GM23248 (cell line): Measurements from ENCODE around the gene NUP153. TPM values are rescaled to one million over a fixed set of nuclear protein-coding genes. Genes with fewer than 3 reads are reported as not detected.
"Not testable (repeated sequence)": the region's sequence is repeated elsewhere in the genome, so short reads cannot be mapped to it uniquely, and the experiment has no call there.

Source experiments
- DNase-seq: peaks from one replicate; pipeline ENCODE4 v3.0.0-alpha.2; 2015
- H2AFZ ChIP-seq: fragments of 200-600 bp; sonication (generic); 2 replicates; pipeline ENCODE4 v1.6.1; 2016; ENCODE audit warnings: antibody characterized with exemption
- H3F3A ChIP-seq: fragments of 200-600 bp; sonication (generic); 2 replicates; pipeline ENCODE4 v1.6.1; 2016; ENCODE audit warnings: mild to moderate bottlenecking, antibody characterized with exemption, mixed run types; ENCODE audit not compliant: insufficient read depth
- H3K27ac ChIP-seq: fragments of 200-600 bp; sonication (generic); 2 replicates; pipeline ENCODE4 v1.5.1; 2016; ENCODE audit warnings: mild to moderate bottlenecking
- H3K27me3 ChIP-seq: fragments of 200-600 bp; sonication (generic); replicated peaks from 2 replicates; pipeline ENCODE4 v1.6.1; 2016; ENCODE audit warnings: mild to moderate bottlenecking; ENCODE audit not compliant: insufficient read depth
- H3K36me3 ChIP-seq: fragments of 200-600 bp; sonication (generic); 2 replicates; pipeline ENCODE4 v1.6.1; 2016; ENCODE audit warnings: low read depth, mild to moderate bottlenecking
- H3K4me1 ChIP-seq: fragments of 200-600 bp; sonication (generic); 2 replicates; pipeline ENCODE4 v1.6.1; 2016; ENCODE audit warnings: mild to moderate bottlenecking; ENCODE audit not compliant: insufficient read depth
- H3K4me2 ChIP-seq: fragments of 200-600 bp; sonication (generic); one replicate; pipeline ENCODE4 v1.6.1; 2016; ENCODE audit warnings: mild to moderate bottlenecking; ENCODE audit not compliant: unreplicated experiment
- H3K4me3 ChIP-seq: fragments of 200-600 bp; sonication (generic); 2 replicates; pipeline ENCODE4 v1.5.1; 2016; ENCODE audit warnings: mild to moderate bottlenecking
- H3K79me2 ChIP-seq: fragments of 200-600 bp; sonication (generic); 2 replicates; pipeline ENCODE4 v1.6.1; 2016; ENCODE audit warnings: mild to moderate bottlenecking; ENCODE audit not compliant: insufficient read depth
- H3K9ac ChIP-seq: fragments of 200-600 bp; sonication (generic); 2 replicates; pipeline ENCODE4 v1.6.1; 2016; ENCODE audit warnings: mild to moderate bottlenecking
- H3K9me2 ChIP-seq: fragments of 200-600 bp; sonication (generic); 2 replicates; pipeline ENCODE4 v1.6.1; 2016; ENCODE audit warnings: mixed run types, mild to moderate bottlenecking, moderate library complexity; ENCODE audit not compliant: insufficient read depth
- H3K9me3 ChIP-seq: fragments of 200-600 bp; sonication (generic); one replicate; pipeline ENCODE4 v1.6.1; 2017; ENCODE audit warnings: low read depth
- H4K20me1 ChIP-seq: fragments of 200-600 bp; sonication (generic); 2 replicates; pipeline ENCODE4 v1.6.0; 2016; ENCODE audit not compliant: insufficient read depth
- EZH2 ChIP-seq: fragments of 200-600 bp; sonication (generic); IDR thresholded peaks from 2 replicates; pipeline ENCODE4 v1.6.1; 2018; ENCODE audit warnings: antibody characterized with exemption, mild to moderate bottlenecking; ENCODE audit not compliant: insufficient read depth, poor library complexity, severe bottlenecking
- EZH2phosphoT487 ChIP-seq: fragments of 200-600 bp; sonication (generic); IDR thresholded peaks from 2 replicates; pipeline ENCODE4 v1.6.1; 2018; ENCODE audit warnings: antibody characterized with exemption, moderate library complexity, mild to moderate bottlenecking, low read depth; ENCODE audit not compliant: insufficient read depth
- WGBS, 2 experiments: methylation state at CpG; one replicate each; pipeline ENCODE4 v1.1.6; 2015 to 2017; ENCODE audit warnings: low lambda C conversion rate in 2 of 2, low coverage in 1 of 2; ENCODE audit errors: missing lambda C conversion rate in 2 of 2; 5-methylcytosine and 5-hydroxymethylcytosine counted together
- in situ Hi-C: fragments of 300-500 bp; cut with MboI; formaldehyde crosslinking; loops from 2 replicates; pipeline ENCODE4 v1.15.0; 2020
- polyA plus RNA-seq: library from polyadenylated mRNA; unstranded; fragments of >200 nt; fragmentation: Nextera tagmentation; extraction: Ambion mirVana; gene quantifications from 2 replicates; pipeline ENCODE4 v1.2.1, GENCODE V29; 2016
- total RNA-seq: library from RNA; depleted of rRNA; stranded (reverse); fragments of >200 nt; shearing (Covaris generic); gene quantifications from 2 replicates; pipeline ENCODE4 v1.2.3, GENCODE V29; 2014

Gene NUP153
- total and polyA plus RNA-seq, 2 experiments from 2014 or later = 12.6 to 25.3 TPM

GRCh38 chr6:17744019-17744756 lies 37.5 kb upstream of the NUP153 start:
- H3K9me3 ChIP-seq = no peaks in the 10 kb centered on the region
- H3K4me1 ChIP-seq = no peaks in the 10 kb centered on the region
- H3K4me2 ChIP-seq = no peak overlapping the region
- H3K9ac ChIP-seq = no peak overlapping the region
- H3K9me2 ChIP-seq = no peaks in the 10 kb centered on the region
- no peak overlapping the region for H3K4me3 ChIP-seq
- H2AFZ ChIP-seq = no peak overlapping the region
- no peaks in the 10 kb centered on the region for H3K79me2 ChIP-seq
- H3K36me3 ChIP-seq = no peaks in the 10 kb centered on the region
- in situ Hi-C loops = no loop called here
- H3F3A ChIP-seq = no peaks in the 10 kb centered on the region
- no peak overlapping the region for H3K27ac ChIP-seq
- TF ChIP-seq EZH2 = no peak
- TF ChIP-seq EZH2phosphoT487 = no peak
- H3K27me3 ChIP-seq = no peaks in the 10 kb centered on the region
- no peak for DNase-seq
- WGBS, 2 experiments = 73 to 76% methylated on average over 11 of the region's 11 CpGs
- no peaks in the 10 kb centered on the region for H4K20me1 ChIP-seq

- WGBS, 2 experiments = 28 to 29% methylated on average over 8 of the region's 8 CpGs
- DNase-seq = no peak
- no peaks in the 10 kb centered on the region for H3K4me1 ChIP-seq
- H3F3A ChIP-seq = no peaks in the 10 kb centered on the region
- no peaks in the 10 kb centered on the region for H3K9me3 ChIP-seq
- TF ChIP-seq EZH2 (no peak), EZH2phosphoT487 (no peak)
- H3K27ac ChIP-seq = no peak overlapping the region
- no peak overlapping the region for H3K9ac ChIP-seq
- no peaks in the 10 kb centered on the region for H3K36me3 ChIP-seq
- in situ Hi-C loops = no loop called here
- no peak overlapping the region for H3K4me3 ChIP-seq
- H3K79me2 ChIP-seq = no peaks in the 10 kb centered on the region
- no peak overlapping the region for H3K4me2 ChIP-seq
- H4K20me1 ChIP-seq = no peaks in the 10 kb centered on the region
- no peaks in the 10 kb centered on the region for H3K9me2 ChIP-seq
- H2AFZ ChIP-seq = no peak overlapping the region
- no peaks in the 10 kb centered on the region for H3K27me3 ChIP-seq
Measured at GRCh38 chr6:17741507-17741906, 34.8 kb upstream of the NUP153 start.

GRCh38 chr6:17740559-17741220 lies 34.0 kb upstream of the NUP153 start:
- Histone ChIP-seq H3K9me3 (no peaks in the 10 kb centered on the region), H3K9me2 (no peaks in the 10 kb centered on the region), H2AFZ (no peak overlapping the region), H4K20me1 (no peaks in the 10 kb centered on the region), H3K79me2 (no peaks in the 10 kb centered on the region), H3K4me2 (no peak overlapping the region), H3K4me1 (no peaks in the 10 kb centered on the region), H3K27me3 (no peaks in the 10 kb centered on the region), H3F3A (no peaks in the 10 kb centered on the region), H3K27ac (no peak overlapping the region), H3K4me3 (no peak overlapping the region), H3K36me3 (no peaks in the 10 kb centered on the region), H3K9ac (no peak overlapping the region)
- peak; percentile 16 for DNase-seq
- WGBS, 2 experiments = 36 to 47% methylated on average over 5 of the region's 5 CpGs
- TF ChIP-seq EZH2 (no peak), EZH2phosphoT487 (no peak)
- in situ Hi-C loops = no loop called here

GRCh38 chr6:17737704-17738252 lies 31.1 kb upstream of the NUP153 start:
- no peaks in the 10 kb centered on the region for H3F3A ChIP-seq
- H3K4me1 ChIP-seq = no peaks in the 10 kb centered on the region
- no peaks in the 10 kb centered on the region for H3K9me2 ChIP-seq
- no peak overlapping the region for H3K27ac ChIP-seq
- H2AFZ ChIP-seq = no peak overlapping the region
- H3K27me3 ChIP-seq = no peaks in the 10 kb centered on the region
- H3K4me2 ChIP-seq = no peak overlapping the region
- no peaks in the 10 kb centered on the region for H3K9me3 ChIP-seq
- H4K20me1 ChIP-seq = no peaks in the 10 kb centered on the region
- H3K9ac ChIP-seq = no peak overlapping the region
- in situ Hi-C loops = no loop called here
- no peaks in the 10 kb centered on the region for H3K36me3 ChIP-seq
- DNase-seq = no peak
- H3K79me2 ChIP-seq = no peaks in the 10 kb centered on the region
- H3K4me3 ChIP-seq = no peak overlapping the region
- WGBS, 2 experiments = 41 to 54% methylated on average over 1 of the region's 1 CpG
- TF ChIP-seq EZH2phosphoT487 = no peak
- no peak for TF ChIP-seq EZH2

GRCh38 chr6:17735311-17735710 lies 28.6 kb upstream of the NUP153 start:
- H3K36me3 ChIP-seq, H3K27me3 ChIP-seq, H3K9me2 ChIP-seq, DNase-seq, in situ Hi-C loops, H3K9me3 ChIP-seq, H3K79me2 ChIP-seq, H3K4me3 ChIP-seq, H3K4me1 ChIP-seq, H3K27ac ChIP-seq, H3F3A ChIP-seq, H3K4me2 ChIP-seq, H2AFZ ChIP-seq, H4K20me1 ChIP-seq, H3K9ac ChIP-seq: not testable (repeated sequence)
- 79% methylated on average over 15 of the region's 27 CpGs; no CpG with 5 or more reads in 1 of the 2 experiments for WGBS, 2 experiments
